ENCODE measurements around the gene ADCY1.
"Not testable (repeated sequence)": the region's sequence is repeated elsewhere in the genome, so short reads cannot be mapped to it uniquely, and the experiment has no call there.

The ADCY1 gene

GRCh38 chr7:45573661-45574415 lies at the start of gene ADCY1:
TSS of gene ADCY1 (plus strand) at chr7:45574368. CDS start at chr7:45574544, 176 bp downstream.
- in situ Hi-C loops (cut with HindIII; ENCODE audit: low sequenced_read_pairs): no loop called here

GRCh38 chr7:45524445-45524844 lies 49.7 kb upstream of the ADCY1 start:
- in situ Hi-C loops (cut with HindIII; ENCODE audit: low sequenced_read_pairs): no loop called here

GRCh38 chr7:45525057-45525456 lies 49.1 kb upstream of the ADCY1 start:
- in situ Hi-C loops (cut with HindIII; ENCODE audit: low sequenced_read_pairs): no loop called here

GRCh38 chr7:45543473-45543872 lies 30.7 kb upstream of the ADCY1 start:
- in situ Hi-C loops (cut with HindIII; ENCODE audit: low sequenced_read_pairs): loop anchor here (5.0 kb wide), 1 partner anchor 46 kb away; no protein-coding TSS in a partner anchor

DNA sequence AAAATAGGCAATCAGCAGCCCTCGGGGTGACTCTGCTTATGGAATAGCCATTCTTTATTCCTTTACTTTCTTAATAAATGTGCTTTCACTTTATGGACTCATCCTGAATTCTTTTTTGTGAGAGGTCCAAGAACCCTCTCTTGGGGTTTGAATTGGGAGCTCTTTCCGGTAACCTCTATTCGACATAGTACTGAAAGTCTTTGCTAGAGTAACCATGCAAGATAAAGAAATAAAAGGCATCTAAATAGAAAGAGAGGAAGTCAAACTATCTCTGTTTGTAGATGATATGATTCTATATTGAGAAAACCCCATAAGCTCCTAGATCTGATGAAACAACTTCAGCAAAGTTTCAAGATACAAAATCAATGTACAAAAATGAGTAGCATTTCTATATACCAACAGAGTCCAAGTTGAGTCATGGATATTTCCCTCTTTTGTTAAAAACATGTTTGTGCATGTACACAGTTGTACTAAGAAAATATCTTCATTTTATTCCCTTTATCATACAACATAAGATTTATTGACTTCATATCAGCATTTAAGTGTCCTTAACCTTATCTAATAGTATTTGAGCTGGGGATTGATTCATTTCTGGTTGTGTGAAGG lies 29.0 kb upstream of the ADCY1 start:
- in situ Hi-C loops (cut with HindIII; ENCODE audit: low sequenced_read_pairs): not testable (repeated sequence)

DNA sequence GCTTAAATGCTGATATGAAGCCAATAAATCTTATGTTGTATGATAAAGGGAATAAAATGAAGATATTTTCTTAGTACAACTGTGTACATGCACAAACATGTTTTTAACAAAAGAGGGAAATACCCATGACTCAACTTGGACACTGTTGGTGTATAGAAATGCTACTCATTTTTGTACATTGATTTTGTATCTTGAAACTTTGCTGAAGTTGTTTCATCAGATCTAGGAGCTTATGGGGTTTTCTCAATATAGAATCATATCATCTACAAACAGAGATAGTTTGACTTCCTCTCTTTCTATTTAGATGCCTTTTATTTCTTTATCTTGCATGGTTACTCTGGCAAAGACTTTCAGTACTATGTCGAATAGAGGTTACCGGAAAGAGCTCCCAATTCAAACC lies 25.3 kb upstream of the ADCY1 start:
- in situ Hi-C loops (cut with HindIII; ENCODE audit: low sequenced_read_pairs): not testable (repeated sequence)

DNA sequence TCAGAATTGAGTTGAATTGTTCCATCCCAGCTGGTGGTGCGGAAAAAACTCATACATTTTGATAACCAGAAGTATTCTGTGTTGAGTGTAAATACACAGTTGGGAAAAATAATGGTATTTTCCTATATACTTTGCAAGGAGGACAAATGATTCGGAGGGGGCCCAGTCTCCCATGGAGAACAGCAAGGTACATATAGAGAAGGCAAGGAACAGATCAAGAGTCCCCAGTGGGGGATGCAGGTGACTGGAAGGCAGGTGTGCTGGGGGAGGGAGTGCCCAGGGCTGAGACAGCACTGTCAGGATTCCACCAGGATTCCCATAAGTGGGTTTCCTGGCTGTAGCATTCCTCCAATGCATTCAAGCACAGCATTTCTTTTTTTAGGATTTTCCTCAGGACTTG lies 10.8 kb upstream of the ADCY1 start:
- in situ Hi-C loops (cut with HindIII; ENCODE audit: low sequenced_read_pairs): no loop called here

- in situ Hi-C loops (cut with HindIII; ENCODE audit: low sequenced_read_pairs): no loop called here
Measured at GRCh38 chr7:45563941-45564461, 10.2 kb upstream of the ADCY1 start.

DNA sequence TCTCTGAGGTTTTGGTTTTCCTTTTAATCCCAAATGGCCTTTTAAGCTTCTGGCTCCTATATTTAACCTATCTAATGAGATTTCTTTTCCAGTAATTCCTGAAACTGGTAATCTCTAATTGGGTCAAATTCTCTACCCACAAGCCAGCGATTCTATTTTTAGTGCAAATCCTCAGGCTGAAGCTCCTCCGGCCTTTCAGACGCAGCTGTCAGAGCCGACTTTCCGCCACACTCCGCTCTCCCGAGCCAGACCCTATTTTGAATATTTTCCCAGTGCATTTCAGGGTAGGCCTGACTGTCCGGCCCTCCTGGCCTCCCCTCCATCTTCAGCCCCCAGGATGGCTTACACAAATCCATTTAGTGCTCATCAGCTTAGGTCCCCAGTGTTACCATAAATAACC lies 9.7 kb upstream of the ADCY1 start:
- in situ Hi-C loops (cut with HindIII; ENCODE audit: low sequenced_read_pairs): no loop called here

DNA sequence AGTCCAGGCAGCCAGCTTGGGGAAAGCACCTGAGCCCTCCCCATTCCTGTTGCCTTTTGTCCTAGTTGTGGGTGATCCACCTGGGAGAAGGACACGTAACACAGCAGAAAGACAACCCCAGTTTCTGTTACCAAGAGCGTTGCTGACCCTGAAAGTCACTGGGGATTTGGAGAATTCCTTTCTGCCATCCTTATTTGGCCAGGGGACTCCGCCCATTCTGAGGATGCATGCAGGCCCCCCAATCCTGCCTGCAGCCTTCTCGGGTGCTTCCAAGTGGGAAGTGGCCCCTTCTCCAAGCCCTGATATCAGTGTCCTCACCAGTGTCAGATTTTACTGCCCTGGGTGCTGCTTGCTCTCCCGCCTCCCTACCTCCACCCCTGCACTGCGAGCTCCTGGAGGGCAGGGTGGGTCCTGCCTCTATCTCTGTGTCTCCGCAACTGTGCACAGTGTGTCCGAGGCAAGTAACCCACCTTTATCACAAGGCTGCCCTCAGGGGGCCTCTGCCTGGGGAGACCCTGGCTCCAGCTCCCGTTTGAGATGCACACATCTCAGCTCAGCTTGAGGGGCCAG lies 9.2 kb upstream of the ADCY1 start:
- in situ Hi-C loops (cut with HindIII; ENCODE audit: low sequenced_read_pairs): no loop called here

DNA sequence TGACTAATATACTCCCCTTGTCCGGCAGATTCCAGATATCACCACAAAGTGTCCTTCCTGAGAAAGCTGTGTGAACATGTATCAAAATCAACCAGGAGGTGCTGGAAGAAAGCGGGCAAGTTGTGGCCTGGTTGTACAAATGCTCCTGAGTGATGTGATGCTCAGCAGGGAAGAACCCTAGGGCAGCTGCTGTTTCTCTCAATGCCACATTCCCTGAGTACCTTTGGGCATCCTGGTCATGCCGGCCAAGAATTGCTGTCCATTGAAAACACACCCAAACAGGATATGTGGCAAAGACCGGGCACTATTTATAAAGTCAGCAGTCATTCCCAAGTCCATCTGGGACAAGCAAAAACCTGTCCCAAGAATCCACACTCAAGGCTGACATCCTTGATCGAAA lies 7.8 kb upstream of the ADCY1 start:
- in situ Hi-C loops (cut with HindIII; ENCODE audit: low sequenced_read_pairs): no loop called here

GRCh38 chr7:45566961-45567360 lies 7.2 kb upstream of the ADCY1 start:
- in situ Hi-C loops (cut with HindIII; ENCODE audit: low sequenced_read_pairs): no loop called here

DNA sequence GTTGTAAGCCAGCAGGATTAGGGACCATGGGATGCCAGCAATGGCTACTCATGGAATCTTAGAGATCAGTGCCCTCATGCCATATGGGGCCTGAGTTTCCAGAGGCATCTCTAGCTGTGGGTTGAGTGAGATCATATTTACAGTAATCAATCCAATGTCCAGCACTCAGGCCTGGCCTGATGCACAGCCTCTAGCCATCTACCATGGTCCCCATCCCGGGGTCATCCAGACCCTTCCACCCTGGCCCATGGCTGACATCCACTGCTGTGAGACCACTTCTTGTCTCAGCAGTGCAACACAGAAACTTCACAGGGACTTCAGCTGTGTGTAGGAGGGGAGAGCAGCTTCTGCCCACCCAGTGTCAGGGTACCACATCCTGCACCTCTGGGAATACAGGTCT lies 6.5 kb upstream of the ADCY1 start:
- in situ Hi-C loops (cut with HindIII; ENCODE audit: low sequenced_read_pairs): no loop called here

DNA sequence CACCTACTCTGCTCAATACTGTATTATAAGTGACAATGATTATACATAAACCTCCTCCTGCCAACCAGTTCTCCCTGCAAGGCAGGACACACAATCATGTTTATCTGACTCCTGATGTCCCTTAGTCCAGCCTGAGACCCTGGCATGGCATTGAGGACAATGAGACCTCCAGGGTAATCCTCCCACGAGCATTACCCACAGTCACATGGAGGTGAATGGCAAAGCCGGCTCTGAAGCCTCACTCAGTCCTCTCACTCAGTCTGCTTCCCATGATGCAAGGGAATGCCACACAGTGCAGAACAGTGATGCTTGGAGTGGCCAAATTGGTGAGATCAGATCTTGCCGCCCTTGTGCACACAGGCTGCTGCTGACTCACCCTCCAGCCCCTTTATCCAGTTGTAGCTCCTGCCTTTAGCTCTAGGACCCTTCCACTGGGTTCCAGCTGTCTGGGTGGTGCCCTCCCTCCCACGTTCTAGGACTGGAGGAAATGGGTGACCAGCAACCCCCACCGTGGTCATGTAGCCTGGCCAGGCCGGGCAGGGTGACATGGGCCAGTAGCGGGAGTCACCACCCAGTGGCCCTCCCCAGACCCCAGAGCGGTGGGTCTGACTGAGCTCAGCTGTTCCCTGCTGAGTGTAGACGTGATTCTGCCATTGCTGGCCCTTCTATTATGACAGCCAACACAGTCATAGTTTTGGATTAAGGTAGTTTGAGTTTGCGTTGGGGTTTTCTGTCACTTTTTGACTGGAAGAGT lies 5.5 kb upstream of the ADCY1 start:
- in situ Hi-C loops (cut with HindIII; ENCODE audit: low sequenced_read_pairs): no loop called here

DNA sequence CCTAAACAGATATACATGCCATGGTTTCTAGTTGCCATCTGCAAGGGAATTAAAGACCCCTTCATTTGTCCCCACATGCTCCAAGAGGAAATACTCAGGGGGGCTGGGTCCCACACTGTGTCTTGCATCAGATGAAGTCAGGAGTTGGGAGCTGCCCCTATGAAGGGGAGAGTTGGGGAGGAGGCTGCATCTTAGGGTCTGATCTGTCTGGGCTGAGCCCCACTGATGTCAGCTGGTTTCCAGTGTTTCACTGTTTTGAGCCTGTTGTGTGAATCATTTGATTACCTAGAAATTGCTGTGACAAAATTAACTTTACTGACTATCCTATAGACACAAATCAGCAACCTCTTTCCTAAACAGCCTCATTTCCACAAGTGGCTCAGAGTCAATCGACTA lies 4.9 kb upstream of the ADCY1 start:
- in situ Hi-C loops (cut with HindIII; ENCODE audit: low sequenced_read_pairs): no loop called here

GRCh38 chr7:45570797-45571196 lies 3.4 kb upstream of the ADCY1 start:
- in situ Hi-C loops (cut with HindIII; ENCODE audit: low sequenced_read_pairs): no loop called here

- in situ Hi-C loops (cut with HindIII; ENCODE audit: low sequenced_read_pairs): no loop called here
Measured at GRCh38 chr7:45573204-45573603, 964 bp upstream of the ADCY1 start.

- in situ Hi-C loops (cut with HindIII; ENCODE audit: low sequenced_read_pairs): no loop called here
Measured at GRCh38 chr7:45574416-45574668, 174 bp downstream of the ADCY1 start.

- in situ Hi-C loops (cut with HindIII; ENCODE audit: low sequenced_read_pairs): no loop called here
Measured at GRCh38 chr7:45574669-45575500, 717 bp downstream of the ADCY1 start.

- in situ Hi-C loops (cut with HindIII; ENCODE audit: low sequenced_read_pairs): no loop called here
Measured at GRCh38 chr7:45575501-45576248, 1.5 kb downstream of the ADCY1 start.

Data from endothelial cell of hepatic sinusoid (primary cell).